WTC11 (cell line): ENCODE data around the gene ODAPH. TPM values are rescaled to one million over a fixed set of nuclear protein-coding genes. Genes with fewer than 3 reads are reported as not detected.

ENCODE experiments used
- ATAC-seq: fragments of 200-7000 bp; cut with Tn5 transposase; 2 replicates; pipeline ENCODE4 v1.10.0; 2021; ENCODE audit warnings: mild to moderate bottlenecking, moderate library complexity
- CTCF ChIA-PET: fragments of 300-600 bp; sonication (Branson Sonifier 250); formaldehyde crosslinking; loops from one replicate; lab custom pipeline; 2021; ENCODE audit warnings: antibody characterized with exemption; lab: Charles Lee
- POLR2A ChIA-PET: fragments of 350-600 bp; sonication (Branson Sonifier 250); formaldehyde crosslinking; loops from one replicate; lab custom pipeline; 2021; ENCODE audit warnings: antibody characterized with exemption; lab: Charles Lee
- DNase-seq: peaks from one replicate; pipeline ENCODE4 v3.0.0; 2021; ENCODE audit warnings: low spot score
- H3K27ac Mint-ChIP-seq: 2 replicates; pipeline ENCODE4 v1.8.0; 2021; ENCODE audit warnings: mixed read lengths
- H3K27me3 Mint-ChIP-seq: 2 replicates; pipeline ENCODE4 v1.8.0; 2021; ENCODE audit warnings: low read depth, mild to moderate bottlenecking, moderate library complexity, mixed read lengths
- H3K36me3 Mint-ChIP-seq: 2 replicates; pipeline ENCODE4 v1.8.0; 2021; ENCODE audit warnings: mixed read lengths
- H3K4me1 Mint-ChIP-seq: 2 replicates; pipeline ENCODE4 v1.8.0; 2022; ENCODE audit warnings: mixed read lengths
- H3K4me3 Mint-ChIP-seq: 2 replicates; pipeline ENCODE4 v1.8.0; 2021; ENCODE audit warnings: mild to moderate bottlenecking, moderate library complexity, mixed read lengths
- H3K9me3 Mint-ChIP-seq: 2 replicates; pipeline ENCODE4 v1.8.0; 2021; ENCODE audit warnings: mixed read lengths
- ATF2 ChIP-seq: sonication (generic); formaldehyde crosslinking; IDR thresholded peaks from 2 replicates; pipeline ENCODE4 v1.8.1; 2022; ENCODE audit warnings: low read depth, missing genetic modification reagents, borderline replicate concordance
- CBFB ChIP-seq: sonication (generic); formaldehyde crosslinking; IDR thresholded peaks from 2 replicates; pipeline ENCODE4 v1.8.1; 2022; ENCODE audit warnings: mild to moderate bottlenecking, low read depth, missing genetic modification reagents
- CDX4 ChIP-seq: fragments of 250-450 bp; sonication (Bioruptor Pico); IDR thresholded peaks from 2 replicates; pipeline ENCODE4 v1.9.0; 2021; ENCODE audit warnings: moderate library complexity, mild to moderate bottlenecking, inconsistent platforms, borderline replicate concordance
- CTCF ChIP-seq: fragments of 200-600 bp; IDR thresholded peaks from 2 replicates; pipeline ENCODE4 v1.8.0; 2022; ENCODE audit warnings: antibody characterized with exemption
- ELF4 ChIP-seq: sonication (generic); formaldehyde crosslinking; IDR thresholded peaks from 2 replicates; pipeline ENCODE4 v1.8.1; 2022; ENCODE audit warnings: low read depth, mild to moderate bottlenecking, moderate library complexity, missing genetic modification reagents
- ERG ChIP-seq: fragments of 250-450 bp; sonication (Bioruptor Pico); IDR thresholded peaks from 2 replicates; pipeline ENCODE4 v1.8.0; 2021; ENCODE audit warnings: mild to moderate bottlenecking
- GTF2I ChIP-seq: fragments of 250-450 bp; sonication (Bioruptor Pico); conservative IDR thresholded peaks from 2 replicates; pipeline ENCODE4 v1.4.0; 2021; ENCODE audit warnings: mild to moderate bottlenecking
- KAT7 ChIP-seq: sonication (generic); formaldehyde crosslinking; IDR thresholded peaks from 2 replicates; pipeline ENCODE4 v1.8.1; 2023; ENCODE audit warnings: missing genetic modification reagents, mild to moderate bottlenecking, borderline replicate concordance
- NFATC4 ChIP-seq: fragments of 250-450 bp; sonication (Bioruptor Pico); IDR thresholded peaks from 2 replicates; pipeline ENCODE4 v1.9.0; 2021; ENCODE audit warnings: mild to moderate bottlenecking
- TEAD4 ChIP-seq: sonication (generic); formaldehyde crosslinking; IDR thresholded peaks from 2 replicates; pipeline ENCODE4 v1.8.0; 2022; ENCODE audit warnings: mild to moderate bottlenecking, missing genetic modification reagents
- USF2 ChIP-seq: sonication (generic); formaldehyde crosslinking; IDR thresholded peaks from 2 replicates; pipeline ENCODE4 v1.8.1; 2023; ENCODE audit warnings: mild to moderate bottlenecking, missing genetic modification reagents, moderate library complexity
- ZBTB21 ChIP-seq: sonication (generic); formaldehyde crosslinking; IDR thresholded peaks from 2 replicates; pipeline ENCODE4 v1.8.1; 2023; ENCODE audit warnings: mild to moderate bottlenecking, missing genetic modification reagents, borderline replicate concordance
- ZBTB43 ChIP-seq: sonication (generic); formaldehyde crosslinking; IDR thresholded peaks from 2 replicates; pipeline ENCODE4 v1.8.1; 2023; ENCODE audit warnings: mild to moderate bottlenecking, missing genetic modification reagents
- ZNF416 ChIP-seq: fragments of 250-450 bp; sonication (Bioruptor Pico); IDR thresholded peaks from 2 replicates; pipeline ENCODE4 v1.9.0; 2021; ENCODE audit warnings: mild to moderate bottlenecking, inconsistent platforms
- ZNF423 ChIP-seq: fragments of 250-450 bp; sonication (Bioruptor Pico); IDR thresholded peaks from 2 replicates; pipeline ENCODE4 v2.1.2; 2022; ENCODE audit warnings: mild to moderate bottlenecking, moderate library complexity
- ZNF512 ChIP-seq: sonication (generic); formaldehyde crosslinking; IDR thresholded peaks from 2 replicates; pipeline ENCODE4 v1.8.1; 2022; ENCODE audit warnings: missing genetic modification reagents, borderline replicate concordance
- total RNA-seq: library from RNA; stranded (reverse); gene quantifications from 3 replicates; pipeline ENCODE4 v1.2.3, GENCODE V29; 2021

Gene ODAPH
- total RNA-seq, 1 experiment from 2014 or later: not detected

- H3K27ac Mint-ChIP-seq: no peak overlapping the region
- H3K27me3 Mint-ChIP-seq: no peaks in the 10 kb centered on the region
- no peak for TF ChIP-seq CBFB (CRISPR knock-in tag)
- TF ChIP-seq ERG (CRISPR knock-in tag): no peak
- no peak for TF ChIP-seq CTCF
- no peak for TF ChIP-seq USF2
- no peak for TF ChIP-seq ZNF416 (CRISPR knock-in tag)
- no peak for TF ChIP-seq GTF2I (CRISPR knock-in tag)
- TF ChIP-seq ELF4 (CRISPR knock-in tag): no peak
- no peak for TF ChIP-seq NFATC4 (CRISPR knock-in tag)
- TF ChIP-seq ZNF423 (CRISPR knock-in tag): no peak
- no peak for TF ChIP-seq TEAD4 (CRISPR knock-in tag)
- TF ChIP-seq KAT7 (CRISPR knock-in tag): no peak
- no peak for TF ChIP-seq ZNF512 (CRISPR knock-in tag)
- no peak for TF ChIP-seq ATF2 (CRISPR knock-in tag)
- no peak for TF ChIP-seq CDX4 (CRISPR knock-in tag)
- no peak for TF ChIP-seq ZBTB43 (CRISPR knock-in tag)
- no peak for TF ChIP-seq ZBTB21 (CRISPR knock-in tag)
- peaks cover 21% of the 10 kb centered on the region for H3K9me3 Mint-ChIP-seq
- POLR2A ChIA-PET: no interaction called here
- peaks cover 59% of the 10 kb centered on the region for H3K36me3 Mint-ChIP-seq
- ATAC-seq: no peak
- CTCF ChIA-PET: no interaction called here
- H3K4me3 Mint-ChIP-seq: no peak overlapping the region
- H3K4me1 Mint-ChIP-seq: no peaks in the 10 kb centered on the region
- no peak for DNase-seq
Measured at GRCh38 chr4:75527482-75527881, 28.4 kb upstream of the ODAPH start.
